22Rv1 (cell line): ENCODE measurements around the gene MORN5.

ENCODE experiments used
- H3K27ac ChIP-seq: fragments of 450-650 bp; 2 replicates; pipeline ENCODE4 v1.5.1; 2017
- ZFX ChIP-seq: fragments of 450-650 bp; IDR thresholded peaks from 2 replicates; pipeline ENCODE4 v1.6.1; 2017; ENCODE audit warnings: antibody characterized with exemption, borderline replicate concordance
- TF ChIP-seq, protein P1 (sequence below): fragments of 450-650 bp; IDR thresholded peaks from 2 replicates; pipeline ENCODE4 v1.5.1; 2017; ENCODE audit warnings: mild to moderate bottlenecking

Gene MORN5

DNA sequence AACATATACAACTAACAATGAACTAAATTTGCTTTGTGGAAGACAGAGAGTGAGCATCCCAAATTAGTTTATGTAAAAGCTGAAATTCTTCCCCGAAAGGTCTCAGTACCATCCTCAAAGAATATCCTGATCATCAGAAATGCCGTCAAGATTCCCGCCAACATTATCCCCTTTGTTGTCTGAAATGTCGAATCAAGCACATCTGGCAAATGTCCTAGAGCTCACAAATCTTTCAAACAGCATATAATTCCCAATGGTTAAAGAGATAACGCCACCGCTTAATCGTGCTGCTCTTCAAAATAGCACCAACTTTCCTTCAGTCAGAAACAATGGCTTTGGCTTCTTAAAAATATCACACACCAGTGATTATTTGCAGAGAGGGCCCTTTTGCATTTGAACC is 23.8 kb downstream of the MORN5 start:
- no peak for TF ChIP-seq ZFX
- TF ChIP-seq, protein P1, sequence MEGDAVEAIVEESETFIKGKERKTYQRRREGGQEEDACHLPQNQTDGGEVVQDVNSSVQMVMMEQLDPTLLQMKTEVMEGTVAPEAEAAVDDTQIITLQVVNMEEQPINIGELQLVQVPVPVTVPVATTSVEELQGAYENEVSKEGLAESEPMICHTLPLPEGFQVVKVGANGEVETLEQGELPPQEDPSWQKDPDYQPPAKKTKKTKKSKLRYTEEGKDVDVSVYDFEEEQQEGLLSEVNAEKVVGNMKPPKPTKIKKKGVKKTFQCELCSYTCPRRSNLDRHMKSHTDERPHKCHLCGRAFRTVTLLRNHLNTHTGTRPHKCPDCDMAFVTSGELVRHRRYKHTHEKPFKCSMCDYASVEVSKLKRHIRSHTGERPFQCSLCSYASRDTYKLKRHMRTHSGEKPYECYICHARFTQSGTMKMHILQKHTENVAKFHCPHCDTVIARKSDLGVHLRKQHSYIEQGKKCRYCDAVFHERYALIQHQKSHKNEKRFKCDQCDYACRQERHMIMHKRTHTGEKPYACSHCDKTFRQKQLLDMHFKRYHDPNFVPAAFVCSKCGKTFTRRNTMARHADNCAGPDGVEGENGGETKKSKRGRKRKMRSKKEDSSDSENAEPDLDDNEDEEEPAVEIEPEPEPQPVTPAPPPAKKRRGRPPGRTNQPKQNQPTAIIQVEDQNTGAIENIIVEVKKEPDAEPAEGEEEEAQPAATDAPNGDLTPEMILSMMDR: no peak
- no peak overlapping the region for H3K27ac ChIP-seq

- TF ChIP-seq ZFX: no peak
- TF ChIP-seq, protein P1: no peak
- H3K27ac ChIP-seq: no peak overlapping the region
Observed at GRCh38 chr9:122184551-122184950, 24.8 kb downstream of the MORN5 start.

DNA sequence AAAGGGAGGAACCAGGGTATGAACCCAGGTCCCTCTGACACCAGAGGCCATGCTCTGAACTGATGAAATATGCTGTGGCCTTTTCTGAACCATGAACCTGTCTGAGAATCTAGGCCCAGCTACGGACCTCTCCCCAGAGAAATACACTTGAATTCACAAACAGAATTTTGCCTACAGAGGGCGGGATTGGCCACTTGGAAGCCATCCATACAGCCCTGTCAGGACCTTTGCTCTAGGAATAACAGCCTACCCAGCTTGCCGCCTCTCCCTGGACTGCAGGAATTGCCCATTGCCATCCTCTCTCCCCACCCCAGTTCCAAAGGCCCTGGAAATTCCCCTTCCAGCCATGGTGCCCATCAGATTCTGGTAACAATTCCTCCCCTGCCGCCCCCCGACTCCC is 26.6 kb downstream of the MORN5 start:
- H3K27ac ChIP-seq: no peak overlapping the region
- TF ChIP-seq ZFX: no peak
- TF ChIP-seq, protein P1: no peak

GRCh38 chr9:122186777-122187470 is 27.2 kb downstream of the MORN5 start:
- TF ChIP-seq ZFX: no peak
- TF ChIP-seq, protein P1: no peak
- H3K27ac ChIP-seq: no peak overlapping the region

DNA sequence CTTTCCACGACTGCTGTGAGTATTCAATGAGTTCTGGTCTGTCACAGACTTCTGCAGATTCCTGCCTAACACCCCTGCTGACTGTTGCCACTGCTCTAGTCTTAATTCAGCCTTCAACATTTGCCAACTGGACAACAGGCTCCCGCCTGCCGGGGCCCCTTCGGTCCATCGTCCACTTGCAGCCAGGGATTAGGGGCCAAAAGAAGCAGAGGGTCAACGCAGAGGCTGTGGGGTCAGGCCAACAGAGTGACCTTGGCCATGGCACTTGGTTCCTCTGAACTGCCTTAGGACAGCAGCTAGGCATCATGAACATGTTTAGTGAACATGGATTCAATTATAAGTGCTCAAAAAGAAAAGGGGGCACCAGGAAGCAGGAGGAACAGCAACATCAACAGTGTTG is 28.7 kb downstream of the MORN5 start:
- H3K27ac ChIP-seq: no peak overlapping the region
- TF ChIP-seq, protein P1: no peak
- no peak for TF ChIP-seq ZFX

GRCh38 chr9:122190597-122191381 is 31.1 kb downstream of the MORN5 start:
- H3K27ac ChIP-seq: no peak overlapping the region
- TF ChIP-seq, protein P1: no peak
- TF ChIP-seq ZFX: no peak

DNA sequence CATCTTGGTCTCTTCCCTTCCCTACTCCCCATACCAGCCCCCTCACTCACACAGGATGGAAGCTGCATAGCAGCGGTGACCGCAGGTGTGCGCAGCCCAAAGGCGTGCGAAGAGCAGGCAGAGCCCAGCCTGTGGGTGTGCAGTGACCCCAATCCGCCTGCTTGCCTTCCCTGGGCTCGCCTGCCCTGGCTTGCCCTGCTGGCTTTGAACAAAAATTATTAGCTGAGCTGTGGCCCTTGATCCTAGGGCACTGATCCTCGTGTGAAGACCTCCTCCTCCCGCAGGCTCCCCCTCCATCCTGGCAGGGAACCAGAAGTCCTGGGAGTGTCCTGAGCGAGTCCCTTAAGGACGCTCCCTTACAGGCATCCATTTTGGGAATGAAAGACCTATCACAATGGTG is 31.9 kb downstream of the MORN5 start:
- no peak overlapping the region for H3K27ac ChIP-seq
- no peak for TF ChIP-seq ZFX
- TF ChIP-seq, protein P1: no peak
